K562 (cell line): Measurements from ENCODE around the gene MEGF11. TPM values are rescaled to one million over a fixed set of nuclear protein-coding genes. Genes with fewer than 3 reads are reported as not detected.

Experiments used
- ATAC-seq: fragments of 200-7000 bp; cut with Tn5 transposase; 3 replicates; pipeline ENCODE4 v1.9.1; 2020; ENCODE audit warnings: moderate library complexity
- BruUV-seq: library from RNA; stranded (reverse); fragments of 400-500 nt; replicated peaks from 2 replicates; lab custom pipeline; 2021; lab: Mats Ljungman, UMichigan
- CTCF ChIA-PET: fragments of 300-600 bp; formaldehyde crosslinking; extraction: SDS; loops from one replicate; lab custom pipeline; 2021; ENCODE audit warnings: low intra/inter-chr PET ratio; lab: Yijun Ruan, JAX
- POLR2A ChIA-PET: fragments of 300-600, 350-650 bp; sonication (Branson Sonifier 250); formaldehyde crosslinking; extraction: SDS; loops from one replicate; lab custom pipeline; 2021; ENCODE audit warnings: antibody characterized with exemption, inconsistent platforms; lab: Yijun Ruan, JAX
- DNase-seq, 4 experiments: peaks; one replicate each; pipeline versions ENCODE4 v3.0.0 to v3.0.0-alpha.2; 2011 to 2018; ENCODE audit warnings: low spot score in 3 of 4, mixed read lengths in 3 of 4; ENCODE audit errors: extremely low read depth in 1 of 4
- FAIRE-seq: peaks from 2 replicates; lab custom pipeline; 2011; peaks lifted over from hg19 to GRCh38; lab: Jason Lieb, UNC
- H2AFZ ChIP-seq: 2 replicates; pipeline ENCODE4 v1.6.0; 2011; ENCODE audit warnings: low read depth, low read length, control low read depth, inconsistent platforms
- H3K27ac ChIP-seq: fragments of 200-600 bp; 3 replicates; pipeline ENCODE4 v1.8.0; 2011; ENCODE audit warnings: low read depth, mild to moderate bottlenecking, control low read depth, inconsistent platforms, low read length, moderate library complexity, mixed read lengths; ENCODE audit errors: extremely low read depth
- H3K27me3 ChIP-seq, 2 experiments: fragments of 300-600 bp in 1 of 2; 2 replicates in 1 of 2; 3 replicates in 1 of 2; pipeline versions ENCODE4 v1.6.0 to v1.8.0; 2011; ENCODE audit warnings: inconsistent platforms in 2 of 2, low read length in 2 of 2, mild to moderate bottlenecking in 1 of 2, mixed read lengths in 1 of 2, moderate library complexity in 1 of 2; ENCODE audit not compliant: control insufficient read depth in 2 of 2, insufficient read depth in 2 of 2
- H3K36me3 ChIP-seq: fragments of 300-600 bp; 3 replicates; pipeline ENCODE4 v1.8.0; 2011; ENCODE audit warnings: mild to moderate bottlenecking, low read length, inconsistent platforms; ENCODE audit not compliant: control insufficient read depth, insufficient read depth
- H3K4me1 ChIP-seq, 2 experiments: fragments of 200-600 bp in 1 of 2; replicated peaks in 1 of 2; 2 replicates in 1 of 2; 3 replicates in 1 of 2; pipeline versions ENCODE4 v1.5.1 to v1.8.0; 2011; ENCODE audit warnings: inconsistent platforms in 2 of 2, low read length in 2 of 2, mild to moderate bottlenecking in 1 of 2, mixed read lengths in 1 of 2, moderate library complexity in 1 of 2; ENCODE audit not compliant: control insufficient read depth in 2 of 2, insufficient read depth in 2 of 2
- H3K4me2 ChIP-seq: 2 replicates; pipeline ENCODE4 v1.6.1; 2011; ENCODE audit warnings: low read length, control low read depth, inconsistent platforms, mixed read lengths; ENCODE audit not compliant: insufficient read depth
- H3K4me3 ChIP-seq: fragments of 200-600 bp; sonication (generic), shearing (Covaris generic); 2 replicates; pipeline ENCODE4 v1.5.1; 2016; ENCODE audit warnings: control low read depth, inconsistent platforms
- H3K79me2 ChIP-seq: fragments of 200-600 bp; 3 replicates; pipeline ENCODE4 v1.8.0; 2011; ENCODE audit warnings: low read length, inconsistent platforms; ENCODE audit not compliant: control insufficient read depth, insufficient read depth
- H3K9ac ChIP-seq, 2 experiments: 2 replicates each; pipeline versions ENCODE4 v1.6.0 to v1.6.1; 2011; ENCODE audit warnings: low read depth in 2 of 2, low read length in 2 of 2, control low read depth in 1 of 2, inconsistent platforms in 1 of 2, mild to moderate bottlenecking in 1 of 2, mixed read lengths in 1 of 2; ENCODE audit not compliant: insufficient read depth in 1 of 2
- H3K9me1 ChIP-seq: one replicate; pipeline ENCODE4 v1.6.0; 2011; ENCODE audit warnings: inconsistent platforms, mild to moderate bottlenecking, low read length, moderate library complexity; ENCODE audit not compliant: control insufficient read depth, insufficient read depth
- H3K9me3 ChIP-seq: replicated peaks from 2 replicates; pipeline ENCODE4 v1.5.1; 2011; ENCODE audit warnings: low read depth, low read length, inconsistent platforms; ENCODE audit not compliant: control insufficient read depth, insufficient read depth
- H4K20me1 ChIP-seq: replicated peaks from 2 replicates; pipeline ENCODE4 v1.6.1; 2011; ENCODE audit warnings: low read length, inconsistent platforms, mixed read lengths; ENCODE audit not compliant: control insufficient read depth, insufficient read depth
- ARHGAP35 ChIP-seq: fragments of 450-650 bp; IDR thresholded peaks from 2 replicates; pipeline ENCODE4 v1.6.1; 2018; ENCODE audit not compliant: partially characterized antibody
- DIDO1 ChIP-seq: fragments of 450-650 bp; IDR thresholded peaks from 2 replicates; pipeline ENCODE4 v1.6.1; 2016; ENCODE audit warnings: low read depth, missing biosample characterization, missing genetic modification characterization
- GABPB1 ChIP-seq: sonication (generic); formaldehyde crosslinking; IDR thresholded peaks from 2 replicates; pipeline ENCODE4 v1.8.0; 2022; ENCODE audit warnings: mild to moderate bottlenecking, missing genetic modification reagents
- GTF2F1 ChIP-seq: IDR thresholded peaks from 2 replicates; pipeline ENCODE4 v1.6.1; 2011; ENCODE audit warnings: low read depth, low read length, improper control_type of control experiment
- ILF3 ChIP-seq: fragments of 450-650 bp; IDR thresholded peaks from 2 replicates; pipeline ENCODE4 v1.6.1; 2018; ENCODE audit warnings: antibody characterized with exemption, mild to moderate bottlenecking, moderate library complexity, borderline replicate concordance
- JUND ChIP-seq, 2 experiments: IDR thresholded peaks; 2 replicates in 1 of 2; 3 replicates in 1 of 2; pipeline ENCODE4 v1.6.1; 2011; ENCODE audit warnings: borderline replicate concordance in 2 of 2, low read depth in 2 of 2, low read length in 2 of 2, improper control_type of control experiment in 1 of 2, missing biosample characterization in 1 of 2, missing genetic modification characterization in 1 of 2, missing genetic modification reagents in 1 of 2
- MCM5 ChIP-seq: fragments of 450-650 bp; IDR thresholded peaks from 2 replicates; pipeline ENCODE4 v1.6.1; 2016; ENCODE audit warnings: low read depth
- MTA1 ChIP-seq: fragments of 450-650 bp; IDR thresholded peaks from 2 replicates; pipeline ENCODE4 v1.6.1; 2017; ENCODE audit warnings: borderline replicate concordance
- NCOR1 ChIP-seq: fragments of 450-650 bp; IDR thresholded peaks from 2 replicates; pipeline ENCODE4 v1.6.1; 2016; ENCODE audit warnings: mild to moderate bottlenecking, moderate library complexity
- PHTF2 ChIP-seq: fragments of 250-450 bp; sonication (Bioruptor Pico); IDR thresholded peaks from 2 replicates; pipeline ENCODE4 v1.5.0; 2021; ENCODE audit warnings: mild to moderate bottlenecking
- POU5F1 ChIP-seq: fragments of 150-350 bp; IDR thresholded peaks from 2 replicates; pipeline ENCODE4 v1.6.1; 2014; ENCODE audit warnings: borderline replicate concordance, low read length, low read depth, mild to moderate bottlenecking; ENCODE audit not compliant: partially characterized antibody
- SRSF9 ChIP-seq: fragments of 200-400 bp; formaldehyde crosslinking; IDR thresholded peaks from 2 replicates; pipeline ENCODE4 v1.6.1; 2017; ENCODE audit warnings: low read depth, low read length, borderline replicate concordance
- SUPT5H ChIP-seq: fragments of 450-650 bp; IDR thresholded peaks from 2 replicates; pipeline ENCODE4 v1.6.1; 2016
- TAF15 ChIP-seq: fragments of 200-400 bp; formaldehyde crosslinking; IDR thresholded peaks from 2 replicates; pipeline ENCODE4 v1.6.1; 2017; ENCODE audit warnings: mild to moderate bottlenecking, low read depth, low read length, moderate library complexity
- ZNF212 ChIP-seq: fragments of 450-650 bp; formaldehyde crosslinking; IDR thresholded peaks from 2 replicates; pipeline ENCODE4 v1.4.0; 2020; ENCODE audit warnings: mild to moderate bottlenecking
- ZNF347 ChIP-seq: fragments of 450-650 bp; formaldehyde crosslinking; IDR thresholded peaks from 2 replicates; pipeline ENCODE4 v1.4.0; 2020; ENCODE audit warnings: low read depth, mild to moderate bottlenecking, moderate library complexity
- ZSCAN32 ChIP-seq: fragments of 450-650 bp; formaldehyde crosslinking; IDR thresholded peaks from 2 replicates; pipeline ENCODE4 v1.4.0; 2020; ENCODE audit warnings: mild to moderate bottlenecking, moderate library complexity
- WGBS: fragments of 100-300 bp; shearing (Covaris generic); methylation state at CpG from one replicate; pipeline ENCODE4 v1.1.6; 2016; ENCODE audit warnings: low coverage, mixed read lengths; ENCODE audit not compliant: insufficient coverage; ENCODE audit errors: missing lambda C conversion rate; 5-methylcytosine and 5-hydroxymethylcytosine counted together
- in situ Hi-C: fragments of 300-500 bp; cut with MboI; formaldehyde crosslinking; loops from 4 replicates; pipeline ENCODE4 v1.15.0; 2018; ENCODE audit warnings: inconsistent platforms, mixed read lengths
- intact Hi-C: fragments of 100-400 bp; cut with micrococcal nuclease; formaldehyde crosslinking; loops from 2 replicates; pipeline ENCODE4 v1.14.2; 2022
- polyA plus RNA-seq, 8 experiments: library from polyadenylated mRNA; depleted of rRNA in 4 of 8; stranded (reverse) in 5 of 8; unstranded in 3 of 8; fragments of >200 nt; fragmentation: Nextera tagmentation in 2 of 8; fragmentation: Illumina TruSeq in 1 of 8; extraction: Ambion mirVana in 2 of 8; extraction: Trizol in 1 of 8; gene quantifications; 2 replicates each; pipeline versions ENCODE4 v1.2.1 to v1.2.3, GENCODE V29; 2011 to 2014; ENCODE audit warnings: inconsistent platforms in 1 of 8, missing spikeins in 1 of 8
- total RNA-seq, 7 experiments: library from RNA; depleted of rRNA in 6 of 7; stranded (reverse); fragments of >200 nt in 6 of 7; fragmentation: Illumina TruSeq in 2 of 7; extraction: Trizol in 2 of 7; gene quantifications; 2 replicates each; pipeline versions ENCODE4 v1.2.1 to v1.2.3, GENCODE V29; 2011 to 2021; ENCODE audit warnings: low replicate concordance in 1 of 7
- TF ChIP-seq, protein P1 (sequence below): fragments of 450-650 bp; formaldehyde crosslinking; IDR thresholded peaks from 2 replicates; pipeline ENCODE4 v1.4.0; 2022; ENCODE audit warnings: missing genetic modification characterization
- TF ChIP-seq, protein P2 (sequence below): sonication (generic); formaldehyde crosslinking; IDR thresholded peaks from 2 replicates; pipeline ENCODE4 v1.8.0; 2023; ENCODE audit warnings: mild to moderate bottlenecking, missing genetic modification reagents

The MEGF11 gene
- total and polyA plus RNA-seq, 9 of the 15 experiments (the other 6 are each of a cell fraction or from before 2014, with no cell fraction given), result 0.06 to 0.23 (median 0.20) TPM; not detected in 6

DNA sequence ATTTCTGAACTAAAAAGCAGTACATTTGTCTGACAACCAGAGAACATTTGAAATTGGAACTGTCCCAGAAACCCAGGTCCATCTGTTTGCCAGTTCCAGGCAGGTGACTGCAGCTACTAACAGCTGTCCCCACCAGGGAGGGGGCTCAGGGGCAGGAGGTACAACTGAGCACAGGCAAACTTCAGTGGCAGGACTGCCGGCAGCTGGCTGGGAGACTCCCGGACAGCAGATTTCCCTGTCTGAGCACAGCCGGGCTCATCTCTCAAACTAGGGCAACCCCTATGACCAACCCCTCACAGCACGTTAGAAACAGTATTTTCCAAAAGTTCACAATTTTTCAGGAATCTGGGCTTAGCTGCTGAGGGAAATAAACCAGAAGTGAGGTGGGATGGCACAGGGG, 88.8 kb downstream of the MEGF11 start:
- Histone ChIP-seq H3K4me3 (no peak overlapping the region), H4K20me1 (no peaks in the 10 kb centered on the region; the same call in 1 of the 2 replicates), H3K9me1 (no peaks in the 10 kb centered on the region), H2AFZ (no peak overlapping the region), H3K27ac (no peak overlapping the region), H3K36me3 (no peaks in the 10 kb centered on the region), H3K9me3 (no peaks in the 10 kb centered on the region), H3K4me2 (no peak overlapping the region), H3K9ac (no peak overlapping the region), H3K4me1 (no peaks in the 10 kb centered on the region; a peak in 1 of 5 replicates), H3K79me2 (no peaks in the 10 kb centered on the region), H3K27me3 (peaks cover 21 to 59% of the 10 kb centered on the region in 2 experiments; a peak in 4 of 5 replicates)
- no peak for DNase-seq
- CTCF ChIA-PET, result no interaction called here
- BruUV-seq, result no TSS peak
- POLR2A ChIA-PET, result interaction anchor here (0.6 to 2.6 kb wide), 3 partner anchors 8 to 10 kb away, joined by 3 to 7 read pairs (median 5); no protein-coding TSS in a partner anchor
- WGBS, result 2% methylated on average over 4 of the region's 4 CpGs
- ATAC-seq, result no peak
- in situ Hi-C loops (no loop called here), intact Hi-C loops (no loop called here)
- no peak for FAIRE-seq
- TF ChIP-seq ZSCAN32 (CRISPR knock-in tag), result no peak
- no peak for TF ChIP-seq MCM5
- no peak for TF ChIP-seq GABPB1 (CRISPR knock-in tag)
- TF ChIP-seq, protein P1, sequence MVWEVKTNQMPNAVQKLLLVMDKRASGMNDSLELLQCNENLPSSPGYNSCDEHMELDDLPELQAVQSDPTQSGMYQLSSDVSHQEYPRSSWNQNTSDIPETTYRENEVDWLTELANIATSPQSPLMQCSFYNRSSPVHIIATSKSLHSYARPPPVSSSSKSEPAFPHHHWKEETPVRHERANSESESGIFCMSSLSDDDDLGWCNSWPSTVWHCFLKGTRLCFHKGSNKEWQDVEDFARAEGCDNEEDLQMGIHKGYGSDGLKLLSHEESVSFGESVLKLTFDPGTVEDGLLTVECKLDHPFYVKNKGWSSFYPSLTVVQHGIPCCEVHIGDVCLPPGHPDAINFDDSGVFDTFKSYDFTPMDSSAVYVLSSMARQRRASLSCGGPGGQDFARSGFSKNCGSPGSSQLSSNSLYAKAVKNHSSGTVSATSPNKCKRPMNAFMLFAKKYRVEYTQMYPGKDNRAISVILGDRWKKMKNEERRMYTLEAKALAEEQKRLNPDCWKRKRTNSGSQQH (CRISPR knock-in tag), result no peak
- no peak for TF ChIP-seq TAF15
- TF ChIP-seq DIDO1 (tag), result no peak
- TF ChIP-seq JUND (IDR thresholded peaks at IDR 0.05; ENCODE audit: borderline replicate concordance, low read depth, low read length), result no peak
- TF ChIP-seq JUND (tag; IDR thresholded peaks at IDR 0.05; ENCODE audit: borderline replicate concordance, low read depth, low read length), result no peak
- no peak for TF ChIP-seq SUPT5H
- TF ChIP-seq NCOR1, result no peak
- TF ChIP-seq POU5F1, result no peak
- TF ChIP-seq ZNF212 (CRISPR knock-in tag), result no peak
- no peak for TF ChIP-seq GTF2F1
- no peak for TF ChIP-seq ZNF347 (CRISPR knock-in tag)
- TF ChIP-seq SRSF9, result no peak
- TF ChIP-seq, protein P2, sequence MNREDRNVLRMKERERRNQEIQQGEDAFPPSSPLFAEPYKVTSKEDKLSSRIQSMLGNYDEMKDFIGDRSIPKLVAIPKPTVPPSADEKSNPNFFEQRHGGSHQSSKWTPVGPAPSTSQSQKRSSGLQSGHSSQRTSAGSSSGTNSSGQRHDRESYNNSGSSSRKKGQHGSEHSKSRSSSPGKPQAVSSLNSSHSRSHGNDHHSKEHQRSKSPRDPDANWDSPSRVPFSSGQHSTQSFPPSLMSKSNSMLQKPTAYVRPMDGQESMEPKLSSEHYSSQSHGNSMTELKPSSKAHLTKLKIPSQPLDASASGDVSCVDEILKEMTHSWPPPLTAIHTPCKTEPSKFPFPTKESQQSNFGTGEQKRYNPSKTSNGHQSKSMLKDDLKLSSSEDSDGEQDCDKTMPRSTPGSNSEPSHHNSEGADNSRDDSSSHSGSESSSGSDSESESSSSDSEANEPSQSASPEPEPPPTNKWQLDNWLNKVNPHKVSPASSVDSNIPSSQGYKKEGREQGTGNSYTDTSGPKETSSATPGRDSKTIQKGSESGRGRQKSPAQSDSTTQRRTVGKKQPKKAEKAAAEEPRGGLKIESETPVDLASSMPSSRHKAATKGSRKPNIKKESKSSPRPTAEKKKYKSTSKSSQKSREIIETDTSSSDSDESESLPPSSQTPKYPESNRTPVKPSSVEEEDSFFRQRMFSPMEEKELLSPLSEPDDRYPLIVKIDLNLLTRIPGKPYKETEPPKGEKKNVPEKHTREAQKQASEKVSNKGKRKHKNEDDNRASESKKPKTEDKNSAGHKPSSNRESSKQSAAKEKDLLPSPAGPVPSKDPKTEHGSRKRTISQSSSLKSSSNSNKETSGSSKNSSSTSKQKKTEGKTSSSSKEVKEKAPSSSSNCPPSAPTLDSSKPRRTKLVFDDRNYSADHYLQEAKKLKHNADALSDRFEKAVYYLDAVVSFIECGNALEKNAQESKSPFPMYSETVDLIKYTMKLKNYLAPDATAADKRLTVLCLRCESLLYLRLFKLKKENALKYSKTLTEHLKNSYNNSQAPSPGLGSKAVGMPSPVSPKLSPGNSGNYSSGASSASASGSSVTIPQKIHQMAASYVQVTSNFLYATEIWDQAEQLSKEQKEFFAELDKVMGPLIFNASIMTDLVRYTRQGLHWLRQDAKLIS, result no peak
- no peak for TF ChIP-seq ARHGAP35
- no peak for TF ChIP-seq ILF3
- no peak for TF ChIP-seq MTA1
- no peak for TF ChIP-seq PHTF2 (CRISPR knock-in tag)
